ENCODE data around the gene LCLAT1.

- TF ChIP-seq CTCF (IDR thresholded peaks at IDR 0.05) (no peak), POLR2AphosphoS5 (IDR thresholded peaks at IDR 0.05) (no peak), POLR2A (IDR thresholded peaks at IDR 0.05) (no peak), EP300 (IDR thresholded peaks at IDR 0.05) (no peak)
These were observed 244.3 kb downstream of the LCLAT1 start for GRCh38 chr2:30691091-30691947.

Data from upper lobe of left lung (tissue), 4 donors.